ENCODE measurements around the gene MARCHF2. TPM values are rescaled to one million over a fixed set of nuclear protein-coding genes. Genes with fewer than 3 reads are reported as not detected.
A peak's percentile ranks its signal among the peaks of the same experiment; 100 is the strongest.

Gene MARCHF2
- total RNA-seq, 3 donors from 2014 or later (not counting 1 experiment from before 2014, with no cell fraction given), result 32.4 to 42.3 (median 37.2) TPM

DNA sequence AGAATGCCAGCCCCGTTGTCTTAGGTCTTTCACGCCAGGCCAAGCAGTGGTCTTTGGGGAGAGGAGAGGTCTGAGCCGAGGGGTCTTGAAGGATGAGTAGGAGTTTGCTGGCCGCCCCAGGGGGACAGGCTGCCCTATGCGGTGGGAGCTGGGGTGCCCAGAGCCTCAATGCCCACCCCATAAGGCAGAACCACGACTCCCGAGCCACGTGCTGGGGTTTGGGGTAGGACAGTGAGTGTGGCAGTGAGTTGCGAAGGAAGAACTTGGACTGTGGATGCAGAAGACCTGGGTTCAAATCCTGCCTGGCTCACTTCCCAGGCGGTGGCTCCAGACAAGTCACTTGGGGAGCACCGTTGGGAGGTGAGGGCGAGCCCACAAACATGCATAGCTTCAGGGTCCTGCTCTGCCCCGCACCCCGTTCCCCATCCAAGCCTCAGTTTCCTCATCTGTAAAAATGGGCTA, 17.5 kb upstream of the MARCHF2 start:
- H3K4me1 ChIP-seq (ENCODE audit: control insufficient read depth, insufficient read depth, low read length), result peaks cover 39% of the 10 kb centered on the region
- no peak overlapping the region for H3K27ac ChIP-seq (ENCODE audit: low read length)
- intact Hi-C loops (cut with micrococcal nuclease), result no loop called here
- Mint-ChIP-seq H3K4me1 (peaks cover 31 to 48% of the 10 kb centered on the region in 2 donors), H3K36me3 (no peaks in the 10 kb centered on the region), H3K9me3 (no peaks in the 10 kb centered on the region), H3K27me3 (ENCODE audit: low read depth in 2 of 2) (no peaks in the 10 kb centered on the region), H3K27ac (peak overlapping the region in 1 of 2 donors; percentile 11), H3K4me3 (no peak overlapping the region)
- ATAC-seq (no peak), DNase-seq (no peak)
- no peaks in the 10 kb centered on the region for H3K9me3 ChIP-seq (ENCODE audit: control insufficient read depth, insufficient read depth, low read length)
- TF ChIP-seq, protein P1, sequence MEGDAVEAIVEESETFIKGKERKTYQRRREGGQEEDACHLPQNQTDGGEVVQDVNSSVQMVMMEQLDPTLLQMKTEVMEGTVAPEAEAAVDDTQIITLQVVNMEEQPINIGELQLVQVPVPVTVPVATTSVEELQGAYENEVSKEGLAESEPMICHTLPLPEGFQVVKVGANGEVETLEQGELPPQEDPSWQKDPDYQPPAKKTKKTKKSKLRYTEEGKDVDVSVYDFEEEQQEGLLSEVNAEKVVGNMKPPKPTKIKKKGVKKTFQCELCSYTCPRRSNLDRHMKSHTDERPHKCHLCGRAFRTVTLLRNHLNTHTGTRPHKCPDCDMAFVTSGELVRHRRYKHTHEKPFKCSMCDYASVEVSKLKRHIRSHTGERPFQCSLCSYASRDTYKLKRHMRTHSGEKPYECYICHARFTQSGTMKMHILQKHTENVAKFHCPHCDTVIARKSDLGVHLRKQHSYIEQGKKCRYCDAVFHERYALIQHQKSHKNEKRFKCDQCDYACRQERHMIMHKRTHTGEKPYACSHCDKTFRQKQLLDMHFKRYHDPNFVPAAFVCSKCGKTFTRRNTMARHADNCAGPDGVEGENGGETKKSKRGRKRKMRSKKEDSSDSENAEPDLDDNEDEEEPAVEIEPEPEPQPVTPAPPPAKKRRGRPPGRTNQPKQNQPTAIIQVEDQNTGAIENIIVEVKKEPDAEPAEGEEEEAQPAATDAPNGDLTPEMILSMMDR (IDR thresholded peaks at IDR 0.05), result no peak
- peaks cover 9% of the 10 kb centered on the region for H3K36me3 ChIP-seq (ENCODE audit: control insufficient read depth, insufficient read depth, low read length)
- no peaks in the 10 kb centered on the region for H3K27me3 ChIP-seq (ENCODE audit: control insufficient read depth, insufficient read depth, low read length)
- WGBS (ENCODE audit: insufficient coverage), result 92% methylated on average over 14 of the region's 14 CpGs
- no peak overlapping the region for H3K4me3 ChIP-seq (ENCODE audit: low read length)

DNA sequence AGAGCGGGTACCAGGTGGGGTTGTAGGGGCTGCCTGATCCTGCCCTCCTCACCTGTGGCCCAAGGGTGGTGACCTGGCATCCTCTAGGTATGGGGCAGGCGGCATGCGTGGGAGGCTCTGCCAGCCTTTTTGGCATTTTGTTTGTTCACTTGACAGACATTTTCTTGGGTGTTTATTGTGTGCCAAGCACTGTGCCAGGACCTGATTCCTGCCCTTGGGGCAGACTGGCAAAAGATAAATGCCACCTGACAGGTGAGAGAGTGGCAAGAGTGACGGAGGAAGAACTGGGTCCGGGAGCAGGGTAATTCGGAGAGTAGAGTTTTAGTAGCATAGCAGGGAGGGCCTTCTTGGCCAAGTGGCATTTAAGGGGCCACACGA, 16.9 kb upstream of the MARCHF2 start:
- Mint-ChIP-seq H3K27me3 (ENCODE audit: low read depth in 2 of 2) (no peaks in the 10 kb centered on the region), H3K4me3 (no peak overlapping the region), H3K27ac (peak overlapping the region; percentile 53 to 59), H3K36me3 (no peaks in the 10 kb centered on the region), H3K4me1 (peaks cover 27 to 43% of the 10 kb centered on the region in 2 donors), H3K9me3 (no peaks in the 10 kb centered on the region)
- Histone ChIP-seq H3K4me1 (ENCODE audit: control insufficient read depth, insufficient read depth, low read length) (peaks cover 34% of the 10 kb centered on the region), H3K27ac (ENCODE audit: low read length) (no peak overlapping the region), H3K36me3 (ENCODE audit: control insufficient read depth, insufficient read depth, low read length) (peaks cover 9% of the 10 kb centered on the region), H3K4me3 (ENCODE audit: low read length) (no peak overlapping the region), H3K27me3 (ENCODE audit: control insufficient read depth, insufficient read depth, low read length) (no peaks in the 10 kb centered on the region), H3K9me3 (ENCODE audit: control insufficient read depth, insufficient read depth, low read length) (no peaks in the 10 kb centered on the region)
- intact Hi-C loops (cut with micrococcal nuclease), result no loop called here
- WGBS (ENCODE audit: insufficient coverage), result 92% methylated on average over 7 of the region's 7 CpGs
- ATAC-seq (no peak), DNase-seq (no peak)
- TF ChIP-seq, protein P1 (IDR thresholded peaks at IDR 0.05), result no peak

DNA sequence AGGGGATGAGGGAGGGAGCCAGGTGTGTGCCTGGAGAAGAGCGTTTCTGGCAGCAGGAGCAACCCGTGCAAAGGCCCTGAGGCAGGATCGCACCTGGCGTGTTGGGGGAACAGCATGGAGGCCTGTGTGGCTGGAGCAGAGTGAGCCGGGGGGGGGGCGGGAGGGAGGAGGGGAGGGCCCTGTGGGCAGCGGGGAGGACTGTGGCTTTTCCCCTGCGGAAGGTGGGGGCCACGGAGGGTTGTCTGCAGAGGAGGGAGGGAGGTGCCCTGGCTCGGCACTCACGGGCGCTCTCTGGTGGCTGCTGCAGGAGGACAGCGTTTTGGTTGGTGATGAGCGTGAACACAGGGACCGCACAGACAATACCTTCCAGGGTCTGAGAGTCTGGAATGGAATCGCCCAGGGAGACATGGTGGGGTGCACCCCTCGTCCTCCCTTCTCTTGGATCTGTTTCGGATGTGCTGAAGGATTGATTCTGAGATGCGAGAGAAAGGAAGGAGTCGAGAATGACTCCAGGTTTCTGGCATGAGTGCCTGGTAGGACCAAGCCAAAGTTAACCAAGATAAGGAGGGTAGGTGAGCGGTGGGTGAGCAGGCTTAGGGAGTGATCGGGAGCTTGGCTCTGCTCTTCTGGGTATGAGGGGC, 16.4 kb upstream of the MARCHF2 start:
- Histone ChIP-seq H3K36me3 (ENCODE audit: control insufficient read depth, insufficient read depth, low read length) (peaks cover 9% of the 10 kb centered on the region), H3K4me1 (ENCODE audit: control insufficient read depth, insufficient read depth, low read length) (peaks cover 29% of the 10 kb centered on the region), H3K9me3 (ENCODE audit: control insufficient read depth, insufficient read depth, low read length) (no peaks in the 10 kb centered on the region), H3K4me3 (ENCODE audit: low read length) (no peak overlapping the region), H3K27me3 (ENCODE audit: control insufficient read depth, insufficient read depth, low read length) (no peaks in the 10 kb centered on the region), H3K27ac (ENCODE audit: low read length) (no peak overlapping the region)
- Mint-ChIP-seq H3K27me3 (ENCODE audit: low read depth in 2 of 2) (no peaks in the 10 kb centered on the region), H3K27ac (peak overlapping the region in 1 of 2 donors; percentile 59), H3K4me1 (peaks cover 23 to 38% of the 10 kb centered on the region in 2 donors), H3K4me3 (no peak overlapping the region), H3K9me3 (no peaks in the 10 kb centered on the region), H3K36me3 (no peaks in the 10 kb centered on the region)
- ATAC-seq (peak; percentile 80 to 91 (median 91)), DNase-seq (peak; percentile 61 to 81)
- TF ChIP-seq, protein P1 (IDR thresholded peaks at IDR 0.05), result peak; percentile 53
- WGBS (ENCODE audit: insufficient coverage), result 53% methylated on average over 22 of the region's 22 CpGs
- intact Hi-C loops (cut with micrococcal nuclease), result no loop called here

DNA sequence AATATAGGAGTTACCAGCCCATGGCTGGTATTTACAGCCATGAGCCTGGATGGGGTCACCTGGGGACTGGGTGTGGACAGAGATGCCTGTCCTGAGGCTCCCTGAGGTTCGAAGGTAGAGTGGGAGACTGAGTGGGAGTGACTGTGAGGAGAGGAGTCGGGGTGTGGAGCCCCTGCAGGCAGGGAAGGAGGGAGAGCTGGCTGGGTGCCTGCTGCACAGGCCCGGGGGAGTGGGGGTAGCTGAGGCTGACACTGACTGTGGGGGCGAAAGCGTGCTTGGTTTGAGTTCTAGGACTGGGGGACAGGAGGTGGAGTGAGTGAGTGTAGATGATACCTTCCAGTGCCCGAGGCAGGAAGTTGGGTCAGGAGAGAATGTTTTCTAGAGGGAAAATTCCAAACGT, 15.8 kb upstream of the MARCHF2 start:
- Histone ChIP-seq H3K4me1 (ENCODE audit: control insufficient read depth, insufficient read depth, low read length) (peaks cover 23% of the 10 kb centered on the region), H3K27me3 (ENCODE audit: control insufficient read depth, insufficient read depth, low read length) (no peaks in the 10 kb centered on the region), H3K9me3 (ENCODE audit: control insufficient read depth, insufficient read depth, low read length) (no peaks in the 10 kb centered on the region), H3K4me3 (ENCODE audit: low read length) (no peak overlapping the region), H3K27ac (ENCODE audit: low read length) (no peak overlapping the region), H3K36me3 (ENCODE audit: control insufficient read depth, insufficient read depth, low read length) (peaks cover 15% of the 10 kb centered on the region)
- peak overlapping the region in 1 of 2 donors; percentile 59 for H3K27ac Mint-ChIP-seq
- intact Hi-C loops (cut with micrococcal nuclease), result no loop called here
- H3K27me3 Mint-ChIP-seq (ENCODE audit: low read depth in 2 of 2), result no peaks in the 10 kb centered on the region
- H3K4me1 Mint-ChIP-seq, result peaks cover 17 to 32% of the 10 kb centered on the region in 2 donors
- WGBS (ENCODE audit: insufficient coverage), result 79% methylated on average over 7 of the region's 7 CpGs
- H3K9me3 Mint-ChIP-seq, result no peaks in the 10 kb centered on the region
- TF ChIP-seq, protein P1 (IDR thresholded peaks at IDR 0.05), result no peak
- DNase-seq (no peak), ATAC-seq (no peak)
- no peak overlapping the region for H3K4me3 Mint-ChIP-seq
- H3K36me3 Mint-ChIP-seq, result no peaks in the 10 kb centered on the region
